ENCODE measurements around the gene SFTA2.

- no peak for TF ChIP-seq YY1 (IDR thresholded peaks at IDR 0.05; ENCODE audit: insufficient read depth, insufficient read length)
- no peak for TF ChIP-seq SUZ12 (IDR thresholded peaks at IDR 0.05; ENCODE audit: extremely low read depth, insufficient read depth, insufficient read length)
- TF ChIP-seq ZNF274 (IDR thresholded peaks at IDR 0.05; ENCODE audit: low read depth, low read length), result no peak
Measured at GRCh38 chr6:30962716-30963115, 30.7 kb upstream of the SFTA2 start.

Measured in NT2/D1 (cell line).